GM12878 (cell line): Measurements from ENCODE around the gene SSBP1. TPM values are rescaled to one million over a fixed set of nuclear protein-coding genes. Genes with fewer than 3 reads are reported as not detected.

Experiments used
- ATF2 ChIP-seq: IDR thresholded peaks from 2 replicates; pipeline ENCODE4 v1.6.1; 2012; ENCODE audit warnings: low read length, inconsistent platforms
- BMI1 ChIP-seq: fragments of 450-650 bp; IDR thresholded peaks from 2 replicates; pipeline ENCODE4 v1.6.1; 2016; ENCODE audit warnings: mild to moderate bottlenecking, moderate library complexity, borderline replicate concordance
- CBX3 ChIP-seq: fragments of 200-600 bp; sonication (generic); IDR thresholded peaks from 2 replicates; pipeline ENCODE4 v1.6.1; 2016; ENCODE audit warnings: low read depth, borderline replicate concordance
- DPF2 ChIP-seq: fragments of 450-650 bp; IDR thresholded peaks from 2 replicates; pipeline ENCODE4 v1.6.1; 2017; ENCODE audit warnings: mild to moderate bottlenecking
- E2F8 ChIP-seq: fragments of 450-650 bp; IDR thresholded peaks from 2 replicates; pipeline ENCODE4 v1.6.1; 2018; ENCODE audit warnings: mild to moderate bottlenecking, low read depth, moderate library complexity; ENCODE audit not compliant: partially characterized antibody
- FOXK2 ChIP-seq: fragments of 450-650 bp; IDR thresholded peaks from 2 replicates; pipeline ENCODE4 v1.6.1; 2017; ENCODE audit warnings: mild to moderate bottlenecking, moderate library complexity
- IRF4 ChIP-seq: IDR thresholded peaks from 2 replicates; pipeline ENCODE4 v1.6.1; 2011; ENCODE audit warnings: low read depth, low read length
- NFYA ChIP-seq: IDR thresholded peaks from 2 replicates; pipeline ENCODE4 v1.6.1; 2011; ENCODE audit warnings: low read depth, mild to moderate bottlenecking, low read length, improper control_type of control experiment, borderline replicate concordance
- POLR2AphosphoS2 ChIP-seq: IDR thresholded peaks from 2 replicates; pipeline ENCODE4 v1.6.1; 2011; ENCODE audit warnings: low read depth, mild to moderate bottlenecking, low read length, improper control_type of control experiment, moderate library complexity
- RAD51 ChIP-seq: fragments of 450-650 bp; IDR thresholded peaks from 2 replicates; pipeline ENCODE4 v1.6.1; 2016; ENCODE audit warnings: moderate library complexity, mild to moderate bottlenecking, inconsistent platforms
- RB1 ChIP-seq: fragments of 450-650 bp; formaldehyde crosslinking; IDR thresholded peaks from 2 replicates; pipeline ENCODE4 v1.6.1; 2017; ENCODE audit warnings: mild to moderate bottlenecking, borderline replicate concordance
- RELA ChIP-seq: fragments of 450-650 bp; IDR thresholded peaks from 2 replicates; pipeline ENCODE4 v1.8.0; 2014; ENCODE audit warnings: borderline replicate concordance; ENCODE audit not compliant: partially characterized antibody
- REST ChIP-seq: IDR thresholded peaks from 2 replicates; pipeline ENCODE4 v1.6.1; 2012; ENCODE audit warnings: mild to moderate bottlenecking, low read depth, low read length
- SMAD5 ChIP-seq: IDR thresholded peaks from 2 replicates; pipeline ENCODE4 v1.6.1; 2016; ENCODE audit warnings: antibody characterized with exemption, low read depth
- SP1 ChIP-seq: IDR thresholded peaks from one replicate; pipeline ENCODE4 v1.6.1; 2011; ENCODE audit warnings: low read depth, low read length
- WRNIP1 ChIP-seq: IDR thresholded peaks from 2 replicates; pipeline ENCODE4 v1.6.1; 2011; ENCODE audit warnings: low read depth, low read length, improper control_type of control experiment, borderline replicate concordance
- ZNF207 ChIP-seq: fragments of 450-650 bp; IDR thresholded peaks from 2 replicates; pipeline ENCODE4 v1.6.1; 2014; ENCODE audit warnings: antibody characterized with exemption, mild to moderate bottlenecking, borderline replicate concordance
- ZNF217 ChIP-seq: fragments of 450-650 bp; IDR thresholded peaks from 2 replicates; pipeline ENCODE4 v1.6.1; 2017; ENCODE audit warnings: antibody characterized with exemption, mild to moderate bottlenecking
- polyA plus RNA-seq, 11 experiments: library from polyadenylated mRNA; depleted of rRNA in 4 of 11; unstranded in 6 of 11; stranded (reverse) in 5 of 11; fragments of >200 nt; fragmentation: Nextera tagmentation in 4 of 11; fragmentation: Illumina TruSeq in 1 of 11; extraction: Ambion mirVana in 4 of 11; extraction: Trizol in 1 of 11; gene quantifications; 1 replicate in 1 of 11; 2 replicates in 10 of 11; pipeline versions ENCODE4 v1.2.1 to v1.2.3, GENCODE V29; 2011 to 2016; ENCODE audit warnings: inconsistent platforms in 2 of 11, missing spikeins in 2 of 11, low read depth in 1 of 11
- total RNA-seq, 4 experiments: library from RNA; depleted of rRNA in 3 of 4; stranded (reverse); fragments of >200 nt in 3 of 4; fragmentation: Illumina TruSeq in 1 of 4; extraction: Trizol in 1 of 4; gene quantifications; 2 replicates each; pipeline versions ENCODE4 v1.2.1 to v1.2.3, GENCODE V29; 2013 to 2021
- TF ChIP-seq, protein P1 (sequence below): fragments of 450-650 bp; formaldehyde crosslinking; IDR thresholded peaks from 2 replicates; pipeline ENCODE4 v1.4.0; 2022; ENCODE audit warnings: mild to moderate bottlenecking, moderate library complexity

Gene SSBP1
- total and polyA plus RNA-seq, 10 of the 15 experiments (the other 5 are each of a cell fraction or from before 2014, with no cell fraction given): 191 to 998 (median 418) TPM

DNA sequence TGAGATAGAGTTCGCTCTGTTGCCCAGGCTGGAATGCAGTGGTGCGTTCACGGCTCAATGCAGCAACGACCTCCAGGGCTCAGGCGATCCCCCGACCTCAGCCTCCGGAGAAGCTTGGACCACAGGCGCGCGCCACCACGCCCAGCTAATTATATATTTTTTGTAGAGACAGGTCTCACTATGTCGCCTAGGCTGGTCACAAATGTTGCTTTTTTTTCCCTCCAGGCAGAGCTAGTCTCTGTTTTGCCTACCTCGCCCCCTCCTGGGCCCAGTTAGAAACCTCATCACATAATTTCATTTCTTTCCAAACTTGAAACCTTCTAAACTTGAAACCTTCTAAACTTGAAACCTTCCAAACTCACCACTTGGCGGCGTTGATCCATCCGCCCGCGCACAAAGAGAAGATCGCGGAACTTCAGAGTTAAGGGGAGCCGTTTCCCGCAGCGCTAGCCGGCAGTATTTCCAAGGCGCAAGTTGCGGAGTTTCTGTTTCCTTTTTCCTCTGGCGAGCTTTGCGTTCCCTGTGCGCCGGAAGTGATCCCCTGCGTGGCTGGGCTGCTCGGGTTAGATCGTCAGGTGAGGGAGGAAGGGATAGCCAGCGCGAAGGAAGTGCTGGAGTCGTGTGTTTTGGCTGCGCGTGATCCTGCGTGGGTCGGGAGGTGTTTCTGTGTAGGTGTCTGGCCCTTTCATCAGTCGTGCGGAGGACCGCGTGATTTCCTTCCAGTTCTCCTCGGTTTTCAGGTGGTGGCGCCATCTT is at the start of gene SSBP1 (continued):
- TF ChIP-seq RAD51: peak; percentile 59
- TF ChIP-seq WRNIP1: no peak
- no peak for TF ChIP-seq NFYA
- 0 out of 2 replicates have a peak, but pooled peaks have one; percentile 70 for TF ChIP-seq POLR2AphosphoS2
- 0 out of 2 replicates have a peak, but pooled peaks have one; percentile 28 for TF ChIP-seq ZNF217
- TF ChIP-seq REST: peak; percentile 39; the same call in 1 of the 2 replicates
- TF ChIP-seq SMAD5: peak; percentile 93
- peak; percentile 87 for TF ChIP-seq SP1
- TF ChIP-seq, protein P1, sequence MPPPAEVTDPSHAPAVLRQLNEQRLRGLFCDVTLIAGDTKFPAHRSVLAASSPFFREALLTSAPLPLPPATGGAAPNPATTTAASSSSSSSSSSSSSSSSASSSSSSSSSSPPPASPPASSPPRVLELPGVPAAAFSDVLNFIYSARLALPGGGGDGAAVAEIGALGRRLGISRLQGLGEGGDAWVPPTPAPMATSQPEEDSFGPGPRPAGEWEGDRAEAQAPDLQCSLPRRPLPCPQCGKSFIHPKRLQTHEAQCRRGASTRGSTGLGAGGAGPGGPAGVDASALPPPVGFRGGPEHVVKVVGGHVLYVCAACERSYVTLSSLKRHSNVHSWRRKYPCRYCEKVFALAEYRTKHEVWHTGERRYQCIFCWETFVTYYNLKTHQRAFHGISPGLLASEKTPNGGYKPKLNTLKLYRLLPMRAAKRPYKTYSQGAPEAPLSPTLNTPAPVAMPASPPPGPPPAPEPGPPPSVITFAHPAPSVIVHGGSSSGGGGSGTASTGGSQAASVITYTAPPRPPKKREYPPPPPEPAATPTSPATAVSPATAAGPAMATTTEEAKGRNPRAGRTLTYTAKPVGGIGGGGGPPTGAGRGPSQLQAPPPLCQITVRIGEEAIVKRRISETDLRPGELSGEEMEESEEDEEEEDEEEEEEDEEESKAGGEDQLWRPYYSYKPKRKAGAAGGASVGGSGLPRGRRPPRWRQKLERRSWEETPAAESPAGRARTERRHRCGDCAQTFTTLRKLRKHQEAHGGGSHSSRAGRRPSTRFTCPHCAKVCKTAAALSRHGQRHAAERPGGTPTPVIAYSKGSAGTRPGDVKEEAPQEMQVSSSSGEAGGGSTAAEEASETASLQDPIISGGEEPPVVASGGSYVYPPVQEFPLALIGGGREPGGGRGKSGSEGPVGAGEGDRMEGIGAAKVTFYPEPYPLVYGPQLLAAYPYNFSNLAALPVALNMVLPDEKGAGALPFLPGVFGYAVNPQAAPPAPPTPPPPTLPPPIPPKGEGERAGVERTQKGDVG (CRISPR knock-in tag): no peak
- peak; percentile 86 for TF ChIP-seq RELA
- TF ChIP-seq DPF2: peak; percentile 67
- TF ChIP-seq IRF4: peak; percentile 98
- TF ChIP-seq E2F8: peak; percentile 94
- peak; percentile 100 for TF ChIP-seq ZNF207
- TF ChIP-seq RB1: peak; percentile 94; the same call in 1 of the 2 replicates
- TF ChIP-seq BMI1: 0 out of 2 replicates have a peak, but pooled peaks have one; percentile 33
- no peak for TF ChIP-seq CBX3
- peak; percentile 86; the same call in 1 of the 2 replicates for TF ChIP-seq ATF2
- peak; percentile 91 for TF ChIP-seq FOXK2
